ENCODE data around the gene TRIM49B. TPM values are rescaled to one million over a fixed set of nuclear protein-coding genes. Genes with fewer than 3 reads are reported as not detected.
"Not testable (repeated sequence)": the region's sequence is repeated elsewhere in the genome, so short reads cannot be mapped to it uniquely, and the experiment has no call there.

Gene TRIM49B, protein sequence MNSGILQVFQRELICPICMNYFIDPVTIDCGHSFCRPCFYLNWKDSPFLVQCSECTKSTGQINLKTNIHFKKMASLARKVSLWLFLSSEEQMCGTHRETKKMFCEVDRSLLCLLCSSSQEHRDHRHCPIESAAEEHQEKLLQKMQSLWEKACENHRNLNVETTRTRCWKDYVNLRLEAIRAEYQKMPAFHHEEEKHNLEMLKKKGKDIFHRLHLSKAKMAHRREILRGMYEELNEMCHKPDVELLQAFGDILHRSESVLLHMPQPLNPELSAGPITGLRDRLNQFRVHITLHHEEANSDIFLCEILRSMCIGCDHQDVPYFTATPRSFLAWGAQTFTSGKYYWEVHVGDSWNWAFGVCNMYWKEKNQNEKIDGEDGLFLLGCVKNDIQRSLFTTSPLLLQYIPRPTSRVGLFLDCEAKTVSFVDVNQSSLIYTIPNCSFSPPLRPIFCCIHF
- total RNA-seq (not detected), polyA plus RNA-seq (not detected)
- long read RNA-seq, donor 1: 0 reads
- long read RNA-seq, donor 2: 0 reads
- long read RNA-seq, donor 3: 0 reads

DNA sequence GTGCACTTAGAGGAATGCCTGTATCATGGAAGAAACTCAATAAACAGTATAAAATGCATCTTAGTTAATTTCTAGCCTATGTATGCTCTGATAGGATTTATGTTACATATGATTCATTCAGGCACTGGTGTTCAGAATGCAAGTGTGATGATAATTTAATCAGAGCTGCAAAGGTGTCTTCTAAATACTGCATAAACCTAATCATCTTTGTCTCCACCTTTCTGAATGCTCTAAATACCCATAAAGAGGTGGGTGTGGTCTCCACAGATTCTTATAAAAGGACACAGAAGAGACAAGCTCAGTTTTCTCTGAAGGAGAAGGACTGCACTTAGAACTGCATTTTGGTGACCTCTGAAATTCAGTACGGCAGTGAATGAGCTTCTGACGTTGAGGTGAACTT, at the start of gene TRIM49B:
Gene TRIM49B, plus strand, starts transcription at position 301 of the 400 bp plus-strand sequence. CDS start 2,777 bp downstream, outside the sequence.
- ATAC-seq; H3K4me3 ChIP-seq; H3K4me1 ChIP-seq; H3K9me3 ChIP-seq; H3K27me3 ChIP-seq; H3K36me3 ChIP-seq; DNase-seq; intact Hi-C loops (cut with DNase I); H3K27ac ChIP-seq: not testable (repeated sequence)
- WGBS, 2 donors: 23 to 28% methylated on average over 2 of the region's 2 CpGs

DNA sequence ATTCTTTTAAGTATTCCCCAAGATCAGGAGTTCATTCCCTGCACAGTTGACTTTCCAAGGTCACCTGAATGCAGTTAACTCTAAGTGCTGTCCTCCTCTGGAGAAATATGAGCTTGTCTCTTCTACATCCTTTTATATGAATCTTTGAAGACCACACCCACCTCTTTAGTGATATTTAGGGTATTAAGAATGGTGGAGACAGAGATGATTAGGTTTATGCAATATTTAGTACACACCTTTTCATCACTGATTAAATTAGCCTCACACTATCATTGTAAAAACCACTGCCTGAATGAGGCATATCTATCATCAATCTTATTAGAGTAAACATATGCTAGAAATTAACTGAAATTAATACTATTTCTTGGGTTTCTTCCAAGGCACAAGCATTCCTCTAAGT, 44.8 kb upstream of the TRIM49B start, which contains the start of gene TRIM51G:
Gene TRIM51G, minus strand, starts transcription at position 101 of the 400 bp plus-strand sequence. CDS start 2,190 bp downstream, outside the sequence.
- H3K4me3 ChIP-seq; H3K27me3 ChIP-seq; DNase-seq; H3K27ac ChIP-seq; H3K9me3 ChIP-seq; ATAC-seq; H3K4me1 ChIP-seq; intact Hi-C loops (cut with DNase I); H3K36me3 ChIP-seq: not testable (repeated sequence)

DNA sequence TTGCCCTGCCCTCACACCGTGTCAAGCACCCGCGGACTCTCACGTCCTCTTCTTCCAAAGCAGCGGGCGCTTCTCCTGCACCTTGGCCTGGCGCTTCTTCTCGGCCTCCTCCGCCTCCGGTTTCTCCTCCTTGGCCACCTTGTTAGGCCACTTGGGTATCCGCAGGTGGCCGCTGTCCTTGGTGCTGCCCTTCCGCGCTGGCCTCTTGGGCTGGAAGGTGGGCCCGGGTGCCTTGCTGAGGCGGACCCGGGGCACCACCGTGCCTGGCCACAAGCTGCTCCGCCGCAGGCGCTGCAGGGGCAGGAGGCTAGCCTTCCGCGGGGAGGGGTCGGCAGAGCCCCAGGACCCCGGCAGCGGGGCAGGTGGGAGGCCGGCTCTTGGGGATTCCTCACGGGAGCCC, 19.6 kb downstream of the TRIM49B start:
- 37 to 38% methylated on average over 22 to 25 of the region's 28 CpGs for WGBS, 2 donors
- H3K27me3 ChIP-seq; H3K9me3 ChIP-seq; H3K4me1 ChIP-seq; H3K4me3 ChIP-seq; H3K36me3 ChIP-seq; intact Hi-C loops (cut with DNase I); DNase-seq; H3K27ac ChIP-seq; ATAC-seq: not testable (repeated sequence)

DNA sequence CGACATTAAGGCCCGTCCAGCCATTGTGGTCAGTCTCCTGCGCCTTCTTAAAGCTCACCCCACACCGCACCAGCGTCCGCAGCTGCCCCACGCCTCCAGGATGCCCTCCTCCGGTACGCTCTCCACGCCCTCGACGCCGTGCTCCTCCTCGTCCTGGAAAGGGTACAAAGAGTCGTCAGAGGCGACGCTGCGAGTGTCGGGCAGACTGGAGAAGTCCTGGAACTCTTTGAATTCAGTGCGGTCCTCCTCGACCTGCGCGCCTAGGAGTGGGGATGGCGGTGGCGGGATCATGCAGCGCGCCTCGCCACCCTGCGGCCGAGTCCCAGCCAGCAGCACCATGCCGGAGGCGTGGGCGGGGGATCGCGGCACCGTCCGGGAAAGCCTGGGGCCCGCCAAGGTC, 21.2 kb downstream of the TRIM49B start:
- H3K9me3 ChIP-seq; ATAC-seq; H3K27me3 ChIP-seq; intact Hi-C loops (cut with DNase I); H3K4me1 ChIP-seq; H3K4me3 ChIP-seq; H3K27ac ChIP-seq; DNase-seq; H3K36me3 ChIP-seq: not testable (repeated sequence)
- 47 to 55% methylated on average over 32 to 38 of the region's 38 CpGs for WGBS, 2 donors

DNA sequence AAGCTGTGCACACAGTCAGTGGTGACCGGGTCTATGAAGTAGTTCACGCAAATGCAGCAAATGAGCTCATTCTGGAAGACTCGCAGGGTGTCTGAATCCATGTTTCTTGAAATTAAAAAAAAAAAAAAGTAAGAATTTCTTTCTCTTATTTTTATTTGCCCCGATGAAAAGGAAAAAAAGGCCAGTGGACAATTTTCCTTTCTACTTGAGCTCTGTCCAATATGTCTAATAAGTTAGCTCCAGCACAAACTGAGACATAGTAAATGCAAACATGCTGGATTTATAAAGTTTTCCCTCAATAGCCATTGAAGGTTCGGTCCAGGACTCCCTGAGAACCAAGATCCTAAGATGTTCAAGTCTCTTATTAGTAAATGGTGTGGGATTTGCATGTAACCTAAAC, 30.4 kb downstream of the TRIM49B start, which contains the start of gene TRIM64C:
Gene TRIM64C, minus strand, starts transcription at position 101 of the 400 bp plus-strand sequence. Its CDS starts 0 bp downstream, at position 101.
- intact Hi-C loops (cut with DNase I); ATAC-seq; H3K27me3 ChIP-seq; H3K36me3 ChIP-seq; DNase-seq; H3K4me3 ChIP-seq; H3K27ac ChIP-seq; H3K9me3 ChIP-seq; H3K4me1 ChIP-seq: not testable (repeated sequence)
- 75 to 82% methylated on average over 5 of the region's 5 CpGs for WGBS, 2 donors

DNA sequence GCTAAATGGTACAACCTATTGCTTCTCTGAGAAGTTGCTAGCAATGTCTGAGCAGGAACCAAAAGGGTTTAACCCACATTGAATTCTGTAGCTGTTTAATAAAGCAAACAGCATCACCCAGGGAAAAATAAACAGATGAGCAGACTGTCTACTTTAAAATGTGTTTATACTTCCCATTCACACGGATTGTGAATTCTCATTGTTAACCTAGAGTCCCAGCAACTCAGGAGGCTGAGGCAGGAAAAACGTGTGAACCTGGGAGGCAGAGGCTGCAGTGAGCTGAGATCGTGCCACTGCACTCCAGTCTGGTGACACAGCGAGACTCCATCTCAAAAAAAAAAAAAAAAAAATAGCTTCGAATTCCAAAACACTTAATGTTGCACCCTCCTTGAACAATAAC, 41.3 kb downstream of the TRIM49B start:
- 56 to 59% methylated on average over 5 of the region's 5 CpGs for WGBS, 2 donors
- DNase-seq; intact Hi-C loops (cut with DNase I): not testable (repeated sequence)

More for the DNA sequence above, 41.3 kb downstream of the TRIM49B start:
- not testable (repeated sequence) for ATAC-seq, H3K27me3 ChIP-seq, H3K36me3 ChIP-seq, H3K4me1 ChIP-seq, H3K9me3 ChIP-seq, H3K4me3 ChIP-seq, H3K27ac ChIP-seq

Other genes with a start within 250 kb of the TRIM49B start
- gene TRIM51G, start 44.9 kb upstream of the TRIM49B start, total RNA-seq: not detected
- gene TRIM51G, start 44.9 kb upstream of the TRIM49B start, polyA plus RNA-seq: not detected
- gene TRIM64C, start 30.3 kb downstream of the TRIM49B start, total RNA-seq: not detected
- not detected for gene TRIM64C, start 30.3 kb downstream of the TRIM49B start, polyA plus RNA-seq
- under 1 TPM in 6 of 10 donors, not detected in 4; 0.13 to 0.61 (median 0.46) TPM for gene FOLH1, start 179.8 kb downstream of the TRIM49B start, total RNA-seq
- gene FOLH1, start 179.8 kb downstream of the TRIM49B start, polyA plus RNA-seq: under 1 TPM; 0.03 to 0.15 TPM